HepG2 (cell line): Measurements from ENCODE around the gene CDH1. TPM values are rescaled to one million over a fixed set of nuclear protein-coding genes. Genes with fewer than 3 reads are reported as not detected.
A peak's percentile ranks its signal among the peaks of the same experiment; 100 is the strongest.

Source experiments
- FOSL2 ChIP-seq: sonication (generic); formaldehyde crosslinking; IDR thresholded peaks from 2 replicates; pipeline ENCODE4 v1.4.0; 2020; ENCODE audit warnings: missing genetic modification reagents
- FOXO1 ChIP-seq: sonication (generic); formaldehyde crosslinking; IDR thresholded peaks from 2 replicates; pipeline ENCODE4 v1.4.0; 2020; ENCODE audit warnings: missing genetic modification reagents
- HMGXB4 ChIP-seq, 2 experiments: sonication (generic) in 1 of 2; formaldehyde crosslinking in 1 of 2; IDR thresholded peaks; 2 replicates each; pipeline versions ENCODE4 v1.4.0 to v1.6.1; 2018 to 2020; ENCODE audit warnings: missing genetic modification reagents in 2 of 2, borderline replicate concordance in 1 of 2, low read depth in 1 of 2, mild to moderate bottlenecking in 1 of 2, missing biosample characterization in 1 of 2
- PRDM4 ChIP-seq: sonication (generic); formaldehyde crosslinking; IDR thresholded peaks from 2 replicates; pipeline ENCODE4 v1.9.0; 2021; ENCODE audit warnings: missing genetic modification reagents, borderline replicate concordance
- RXRB ChIP-seq: IDR thresholded peaks from 2 replicates; pipeline ENCODE4 v1.6.1; 2016; ENCODE audit warnings: borderline replicate concordance, missing genetic modification reagents, missing compliant biosample characterization
- SNAI1 ChIP-seq: sonication (generic); formaldehyde crosslinking; IDR thresholded peaks from 2 replicates; pipeline ENCODE4 v1.5.0; 2020; ENCODE audit warnings: mild to moderate bottlenecking, missing genetic modification reagents, borderline replicate concordance
- THYN1 ChIP-seq: sonication (generic); formaldehyde crosslinking; IDR thresholded peaks from 2 replicates; pipeline ENCODE4 v1.8.1; 2023; ENCODE audit warnings: low read depth, mild to moderate bottlenecking, moderate library complexity, missing genetic modification reagents, borderline replicate concordance
- ZBTB3 ChIP-seq: sonication (generic); formaldehyde crosslinking; IDR thresholded peaks from 2 replicates; pipeline ENCODE4 v1.4.0; 2020; ENCODE audit warnings: low read depth, mild to moderate bottlenecking, moderate library complexity, missing genetic modification reagents, borderline replicate concordance
- ZBTB49 ChIP-seq: sonication (generic); formaldehyde crosslinking; IDR thresholded peaks from 2 replicates; pipeline ENCODE4 v1.4.0; 2020; ENCODE audit warnings: missing genetic modification reagents, borderline replicate concordance
- ZFY ChIP-seq: sonication (generic); formaldehyde crosslinking; IDR thresholded peaks from 2 replicates; pipeline ENCODE4 v1.4.0; 2020; ENCODE audit warnings: missing genetic modification reagents
- ZNF12 ChIP-seq: sonication (generic); formaldehyde crosslinking; IDR thresholded peaks from 2 replicates; pipeline ENCODE4 v1.5.0; 2020; ENCODE audit warnings: missing genetic modification reagents
- ZNF501 ChIP-seq: sonication (generic); formaldehyde crosslinking; IDR thresholded peaks from 2 replicates; pipeline ENCODE4 v1.5.1; 2020; ENCODE audit warnings: mild to moderate bottlenecking, moderate library complexity, missing genetic modification reagents
- ZNF597 ChIP-seq: sonication (generic); formaldehyde crosslinking; IDR thresholded peaks from 2 replicates; pipeline ENCODE4 v1.5.0; 2020; ENCODE audit warnings: missing genetic modification reagents
- polyA plus RNA-seq, 8 experiments: library from polyadenylated mRNA; depleted of rRNA in 3 of 8; stranded (reverse) in 7 of 8; unstranded in 1 of 8; fragments of >200 nt; fragmentation: Illumina TruSeq in 4 of 8; extraction: Trizol in 4 of 8; gene quantifications; 2 replicates each; pipeline versions ENCODE4 v1.2.1 to v1.2.3, GENCODE V29; 2011 to 2016; ENCODE audit warnings: low read depth in 4 of 8, missing spikeins in 1 of 8, mixed read lengths in 1 of 8; ENCODE audit not compliant: insufficient read depth in 1 of 8
- total RNA-seq, 5 experiments: library from RNA; depleted of rRNA; stranded (reverse); fragments of >200 nt; fragmentation: Illumina TruSeq; extraction: Trizol; gene quantifications; 2 replicates each; pipeline ENCODE4 v1.2.3, GENCODE V29; 2016; ENCODE audit warnings: low read depth in 1 of 5
- TF ChIP-seq, protein P1 (sequence below): sonication (generic); formaldehyde crosslinking; IDR thresholded peaks from 2 replicates; pipeline ENCODE4 v1.4.0; 2020; ENCODE audit warnings: mild to moderate bottlenecking, missing genetic modification reagents

The CDH1 gene
- total and polyA plus RNA-seq, 2 of the 13 experiments (the other 11 are each of a cell fraction or from before 2014, with no cell fraction given): 0.95 to 9.8 TPM

- TF ChIP-seq, protein P1, sequence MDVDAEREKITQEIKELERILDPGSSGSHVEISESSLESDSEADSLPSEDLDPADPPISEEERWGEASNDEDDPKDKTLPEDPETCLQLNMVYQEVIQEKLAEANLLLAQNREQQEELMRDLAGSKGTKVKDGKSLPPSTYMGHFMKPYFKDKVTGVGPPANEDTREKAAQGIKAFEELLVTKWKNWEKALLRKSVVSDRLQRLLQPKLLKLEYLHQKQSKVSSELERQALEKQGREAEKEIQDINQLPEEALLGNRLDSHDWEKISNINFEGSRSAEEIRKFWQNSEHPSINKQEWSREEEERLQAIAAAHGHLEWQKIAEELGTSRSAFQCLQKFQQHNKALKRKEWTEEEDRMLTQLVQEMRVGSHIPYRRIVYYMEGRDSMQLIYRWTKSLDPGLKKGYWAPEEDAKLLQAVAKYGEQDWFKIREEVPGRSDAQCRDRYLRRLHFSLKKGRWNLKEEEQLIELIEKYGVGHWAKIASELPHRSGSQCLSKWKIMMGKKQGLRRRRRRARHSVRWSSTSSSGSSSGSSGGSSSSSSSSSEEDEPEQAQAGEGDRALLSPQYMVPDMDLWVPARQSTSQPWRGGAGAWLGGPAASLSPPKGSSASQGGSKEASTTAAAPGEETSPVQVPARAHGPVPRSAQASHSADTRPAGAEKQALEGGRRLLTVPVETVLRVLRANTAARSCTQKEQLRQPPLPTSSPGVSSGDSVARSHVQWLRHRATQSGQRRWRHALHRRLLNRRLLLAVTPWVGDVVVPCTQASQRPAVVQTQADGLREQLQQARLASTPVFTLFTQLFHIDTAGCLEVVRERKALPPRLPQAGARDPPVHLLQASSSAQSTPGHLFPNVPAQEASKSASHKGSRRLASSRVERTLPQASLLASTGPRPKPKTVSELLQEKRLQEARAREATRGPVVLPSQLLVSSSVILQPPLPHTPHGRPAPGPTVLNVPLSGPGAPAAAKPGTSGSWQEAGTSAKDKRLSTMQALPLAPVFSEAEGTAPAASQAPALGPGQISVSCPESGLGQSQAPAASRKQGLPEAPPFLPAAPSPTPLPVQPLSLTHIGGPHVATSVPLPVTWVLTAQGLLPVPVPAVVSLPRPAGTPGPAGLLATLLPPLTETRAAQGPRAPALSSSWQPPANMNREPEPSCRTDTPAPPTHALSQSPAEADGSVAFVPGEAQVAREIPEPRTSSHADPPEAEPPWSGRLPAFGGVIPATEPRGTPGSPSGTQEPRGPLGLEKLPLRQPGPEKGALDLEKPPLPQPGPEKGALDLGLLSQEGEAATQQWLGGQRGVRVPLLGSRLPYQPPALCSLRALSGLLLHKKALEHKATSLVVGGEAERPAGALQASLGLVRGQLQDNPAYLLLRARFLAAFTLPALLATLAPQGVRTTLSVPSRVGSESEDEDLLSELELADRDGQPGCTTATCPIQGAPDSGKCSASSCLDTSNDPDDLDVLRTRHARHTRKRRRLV (CRISPR knock-in tag): no peak
- TF ChIP-seq THYN1 (CRISPR knock-in tag) (no peak), ZNF12 (CRISPR knock-in tag) (no peak), SNAI1 (CRISPR knock-in tag) (no peak), ZNF501 (CRISPR knock-in tag) (peak; percentile 52; the same call in 1 of the 2 replicates), ZNF597 (CRISPR knock-in tag) (no peak), FOXO1 (CRISPR knock-in tag) (peak; percentile 42; the same call in 1 of the 2 replicates), HMGXB4 (CRISPR knock-in tag; IDR thresholded peaks at IDR 0.05; ENCODE audit: borderline replicate concordance in 1 of 2, low read depth in 1 of 2) (0 out of 4 replicates have a peak, but pooled peaks of 1 of the 2 experiments have one; percentile 36), ZBTB49 (CRISPR knock-in tag) (no peak), ZFY (CRISPR knock-in tag) (no peak), RXRB (CRISPR knock-in tag) (peak; percentile 51; the same call in 1 of the 2 replicates), FOSL2 (CRISPR knock-in tag) (no peak), ZBTB3 (CRISPR knock-in tag) (no peak), PRDM4 (CRISPR knock-in tag) (no peak)
These were observed 136.8 kb downstream of the CDH1 start (continued) for GRCh38 chr16:68873635-68874471.
